HG02970 (cell line): Measurements from ENCODE around the gene RAN.

Source experiments
- ATAC-seq: cut with Tn5 transposase; IDR thresholded peaks from one replicate; pipeline ENCODE4 v1.9.1; 2021; ENCODE audit warnings: mild to moderate bottlenecking, moderate library complexity, moderate number of reproducible peaks; ENCODE audit not compliant: unreplicated experiment, low FRiP score

Gene RAN

DNA sequence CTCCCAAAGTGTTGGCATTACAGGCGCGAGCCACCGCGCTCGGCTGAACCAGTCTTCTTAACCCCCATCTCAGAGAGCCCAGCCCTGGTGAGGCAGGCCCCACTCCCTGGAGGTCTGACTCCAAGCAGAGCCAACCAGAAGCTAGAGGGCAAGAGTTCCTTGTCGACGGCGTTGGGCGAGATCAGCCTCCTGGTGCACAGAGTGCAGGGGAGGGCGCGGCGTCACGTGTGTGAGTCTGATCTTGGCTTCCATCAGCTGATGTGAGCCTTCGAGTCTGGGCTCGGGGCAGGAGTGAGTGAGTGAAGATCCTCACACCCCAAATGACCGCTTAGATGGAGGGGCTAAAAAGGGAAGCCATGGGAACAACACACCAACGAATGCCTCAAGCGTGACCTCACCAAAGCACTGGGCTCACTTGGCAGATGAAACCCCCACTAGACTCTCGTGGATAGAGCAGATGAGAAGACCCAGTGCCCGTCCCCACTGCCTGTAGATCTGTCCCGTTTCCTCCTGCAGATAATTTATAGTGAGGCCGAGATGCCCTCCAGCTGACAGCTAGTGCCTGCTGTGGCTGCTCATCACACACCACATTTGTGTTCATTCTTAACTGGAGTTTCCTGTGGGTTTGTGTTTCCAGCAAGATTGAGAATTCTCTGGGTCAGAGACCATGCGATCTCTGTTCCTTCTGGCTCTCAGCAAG is 53.2 kb downstream of the RAN start:
- ATAC-seq = no peak

DNA sequence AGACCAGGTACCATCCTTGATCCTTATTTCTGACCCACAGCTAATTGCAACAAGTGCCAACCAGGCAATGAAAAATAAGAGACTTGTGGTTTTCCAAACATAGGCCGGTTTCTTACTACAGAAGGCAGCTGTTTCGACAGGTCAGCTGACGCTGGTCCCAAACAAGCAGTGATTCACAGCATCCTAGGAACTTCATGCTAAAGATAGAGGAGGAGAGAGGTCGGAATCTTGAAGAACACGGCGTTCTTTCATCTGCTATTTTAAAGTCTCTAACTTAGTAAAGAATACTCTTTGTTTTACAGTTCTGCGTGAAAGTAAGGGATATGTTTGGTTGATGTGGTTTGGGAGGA is 53.8 kb downstream of the RAN start:
- ATAC-seq = no peak
